Frontal cortex (tissue), 4 donors: Measurements from ENCODE around the gene PDE10A. TPM values are rescaled to one million over a fixed set of nuclear protein-coding genes. Genes with fewer than 3 reads are reported as not detected.

Experiments used
- DNase-seq, 2 donors: peaks; one replicate each; pipeline ENCODE4 v3.0.0; 2012; ENCODE audit warnings: low spot score in 2 of 2
- FAIRE-seq: peaks from 2 replicates; lab custom pipeline; 2012; peaks lifted over from hg19 to GRCh38; lab: Jason Lieb, UNC
- total RNA-seq: library from RNA; depleted of rRNA; stranded (reverse); fragments of >200 nt; gene quantifications from one replicate; pipeline ENCODE4 v1.2.3, GENCODE V29; 2014
- donor health status: control.
- donor health status: control.
- donor health status: control.

PDE10A gene
- 126 TPM for total RNA-seq

DNA sequence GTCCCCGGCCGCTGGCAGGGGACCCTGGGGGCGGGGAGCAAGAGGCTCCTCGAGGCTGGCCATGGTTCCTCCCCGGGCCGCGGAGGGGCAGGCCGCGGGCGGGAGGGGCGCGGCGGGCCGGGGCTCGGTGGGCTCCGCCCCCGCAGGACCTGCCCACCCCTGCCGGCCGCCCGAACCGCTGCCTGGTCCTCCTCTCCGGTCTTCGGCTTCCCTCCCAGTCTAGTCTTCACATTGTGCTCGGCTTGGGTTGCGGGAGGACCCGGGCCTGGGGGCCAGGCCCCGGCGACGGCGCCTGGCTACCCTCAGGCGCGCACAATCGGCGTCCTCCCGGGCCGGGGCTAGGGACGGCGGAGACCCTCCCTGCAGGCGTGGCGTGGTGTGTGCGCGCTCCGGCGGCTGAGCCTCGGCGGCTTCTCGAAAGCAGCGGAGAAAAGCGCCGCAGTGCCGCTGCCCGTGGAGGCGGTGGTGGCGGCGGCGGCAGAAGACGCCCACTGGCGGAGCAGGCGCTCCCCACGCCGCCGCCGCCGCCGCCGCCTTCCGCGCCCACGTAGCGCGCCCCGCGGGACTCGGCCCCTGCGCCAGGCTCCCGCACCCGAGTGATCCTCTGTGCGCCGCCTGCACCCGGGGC lies at the start of gene PDE10A:
Gene PDE10A, minus strand, starts transcription at position 493 of the 628 bp plus-strand sequence. Its CDS starts 430 bp downstream, at position 63.
- FAIRE-seq: no peak
- DNase-seq: peak; percentile 69 to 75

DNA sequence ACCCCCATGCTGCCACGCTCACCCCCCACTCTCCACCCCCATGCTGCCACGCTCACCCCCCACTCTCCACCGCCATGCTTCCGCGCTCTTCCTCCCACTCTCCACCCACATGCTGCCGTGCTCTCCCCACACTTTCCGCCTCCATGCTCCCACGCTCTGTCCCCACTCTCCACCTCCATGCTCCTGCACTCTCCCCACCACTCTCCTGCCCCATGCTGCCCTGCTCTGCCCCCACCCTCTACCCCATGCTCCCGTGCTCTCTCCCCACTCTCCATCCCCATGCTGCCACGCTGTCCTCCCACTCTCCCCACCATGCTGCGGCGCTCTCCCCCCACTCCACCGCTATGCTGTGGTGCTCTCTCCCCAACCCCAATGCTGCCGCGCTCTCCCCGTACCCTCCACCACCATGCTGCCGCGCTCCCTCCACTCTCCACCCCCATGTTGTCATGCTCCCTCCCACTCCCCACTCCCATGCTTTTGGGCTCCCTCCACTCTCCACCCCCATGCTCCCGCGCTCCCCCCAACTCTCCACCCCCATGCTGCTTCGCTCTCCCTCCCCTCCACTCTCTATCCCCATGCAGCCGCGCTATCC lies 46.0 kb upstream of the PDE10A start:
- FAIRE-seq (no peak), DNase-seq (no peak)

DNA sequence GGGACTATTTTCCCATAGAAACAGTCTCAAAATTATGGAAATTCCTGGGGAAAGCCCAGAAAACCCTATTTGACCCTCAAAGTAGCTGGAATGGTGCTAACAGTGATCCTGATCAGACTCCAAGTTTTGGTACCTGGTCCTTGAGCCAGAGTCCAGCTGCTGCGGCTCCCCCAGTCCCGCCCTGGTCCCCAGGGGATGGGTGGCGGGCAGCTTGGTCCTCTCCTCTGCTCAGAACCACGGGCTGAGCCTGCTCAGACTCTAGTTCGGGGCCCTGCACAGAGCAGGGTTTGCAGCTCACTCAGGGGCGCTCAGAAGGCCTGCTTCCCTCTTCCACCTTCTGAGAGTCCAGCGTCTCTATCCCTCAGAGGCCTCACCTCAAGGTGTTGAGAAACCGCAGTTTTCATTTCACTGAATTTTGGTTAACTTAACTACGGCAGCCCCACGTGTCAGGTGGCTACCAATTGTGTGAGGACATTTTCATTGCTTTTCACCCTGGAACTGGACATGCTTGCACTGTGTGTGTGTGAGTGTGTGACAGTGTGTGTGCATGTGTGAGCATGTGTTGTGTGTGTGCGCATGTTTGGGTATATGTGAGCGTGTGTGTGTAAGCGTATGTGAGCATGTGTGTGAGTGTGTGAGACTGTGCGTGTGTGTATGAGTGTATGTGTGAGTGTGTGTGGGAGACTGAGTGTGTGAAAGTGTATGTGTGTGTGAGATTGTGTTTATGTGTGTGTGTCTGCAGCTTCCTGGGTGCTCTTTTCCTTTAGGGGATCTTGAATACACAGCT lies 44.2 kb upstream of the PDE10A start:
- no peak for FAIRE-seq
- no peak for DNase-seq

DNA sequence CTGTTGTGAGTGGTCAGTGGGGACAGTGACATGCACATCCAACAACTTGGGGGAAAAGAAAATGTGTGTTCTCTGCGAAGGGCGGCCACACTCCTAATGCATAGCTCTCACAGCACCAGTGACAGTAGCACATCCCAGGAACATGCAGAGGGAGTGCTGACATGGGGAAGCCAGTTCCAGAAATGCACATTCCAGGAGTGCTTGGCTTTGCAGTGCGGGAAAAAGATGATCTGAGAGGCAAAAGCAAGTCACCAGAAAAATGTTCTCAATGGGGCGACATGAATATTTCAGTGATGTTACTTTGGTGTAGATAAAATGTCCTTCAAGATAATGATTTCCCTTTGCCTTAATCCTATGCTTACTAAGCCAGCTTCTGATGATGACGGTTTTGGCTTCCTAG lies 42.9 kb upstream of the PDE10A start:
- DNase-seq (no peak), FAIRE-seq (no peak)

DNA sequence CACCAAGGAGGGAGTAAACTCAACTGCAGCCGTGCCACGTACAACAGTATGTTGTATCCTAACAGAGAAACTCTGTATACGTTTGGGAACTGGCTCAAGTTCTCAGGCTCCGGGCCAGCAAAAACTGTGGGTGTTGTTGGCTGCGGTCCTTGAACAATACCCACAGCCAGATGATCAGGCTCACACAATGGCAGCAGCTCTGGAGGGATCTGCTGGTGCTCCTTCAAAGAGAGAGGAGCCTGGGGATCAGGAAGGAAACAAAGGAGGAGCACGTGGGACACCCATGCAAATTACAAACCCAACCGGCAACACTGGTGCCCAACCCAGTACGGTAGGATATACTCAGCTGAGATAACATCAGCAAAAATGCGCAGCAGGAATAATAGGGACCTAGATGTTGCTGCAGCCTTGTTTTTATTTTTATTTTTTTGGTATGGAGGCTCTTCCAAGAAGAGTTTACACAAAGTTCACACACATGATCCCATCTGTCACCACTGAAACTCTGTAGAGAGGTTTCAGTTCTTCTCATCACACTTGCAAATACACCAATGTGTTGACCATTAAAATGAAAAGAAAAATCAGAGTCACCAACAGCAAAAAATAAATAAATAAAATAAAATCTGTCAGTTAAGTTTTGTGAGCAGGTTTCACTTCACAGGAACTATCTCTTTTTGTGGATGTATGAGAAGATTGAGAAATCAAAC lies 41.2 kb upstream of the PDE10A start:
- FAIRE-seq (no peak), DNase-seq (peak; percentile 44 to 60)

DNA sequence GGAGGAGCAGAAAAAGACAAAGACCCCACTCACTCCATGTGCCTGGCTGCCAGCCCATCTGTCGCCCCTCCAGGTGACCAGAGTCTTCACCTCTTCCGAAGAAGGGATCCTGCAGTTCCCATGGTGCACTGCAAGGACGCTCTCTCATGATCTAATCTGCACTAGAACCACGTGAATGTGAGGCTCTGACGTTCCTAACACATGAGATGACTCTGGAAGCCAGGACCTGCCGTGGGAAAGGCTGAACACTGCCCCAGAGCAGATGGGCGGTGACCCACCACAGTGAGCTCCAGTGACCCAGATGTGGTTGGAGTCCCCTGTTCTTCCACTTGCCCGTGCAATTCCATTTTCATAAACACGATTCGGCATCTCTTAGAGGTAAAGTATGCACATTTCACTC lies 39.6 kb upstream of the PDE10A start:
- no peak for DNase-seq
- no peak for FAIRE-seq

DNA sequence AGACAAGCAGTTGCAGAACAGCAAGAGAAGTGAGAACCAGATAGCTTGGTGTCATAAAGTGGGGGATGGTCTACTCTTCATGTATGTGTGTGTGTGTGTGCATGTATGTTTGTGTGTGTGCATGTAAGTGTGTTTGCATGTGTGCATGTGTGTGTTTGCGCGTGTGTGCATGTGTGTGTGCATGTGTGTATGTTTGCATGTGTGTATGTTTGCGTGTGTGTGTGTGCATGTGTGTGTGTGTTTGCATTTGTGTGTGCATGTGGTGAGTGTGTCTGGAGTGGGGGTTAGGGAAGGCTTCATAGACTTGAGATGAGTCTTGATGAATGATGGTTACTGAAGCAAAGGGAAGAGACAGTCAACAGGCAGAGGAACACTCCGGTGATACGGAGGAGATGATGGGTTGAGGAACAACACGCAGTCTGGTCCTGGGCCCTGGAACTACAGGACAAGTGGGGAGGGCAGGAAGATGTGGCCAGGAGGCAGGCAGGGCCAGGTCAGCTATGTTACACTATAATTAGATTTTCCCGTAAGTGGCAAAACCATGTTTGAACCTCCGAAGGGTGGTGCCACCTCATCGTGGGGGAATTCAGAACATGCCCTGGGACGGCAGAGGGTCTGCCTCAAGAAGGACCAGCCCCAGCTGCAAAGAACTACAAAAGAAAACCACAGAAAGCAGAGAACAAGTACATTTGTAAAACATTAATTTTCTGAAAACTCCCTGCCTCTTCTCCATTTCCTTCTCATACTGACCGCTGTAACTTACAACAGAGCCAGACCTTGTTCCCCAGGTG lies 38.7 kb upstream of the PDE10A start:
- no peak for FAIRE-seq
- no peak for DNase-seq

DNA sequence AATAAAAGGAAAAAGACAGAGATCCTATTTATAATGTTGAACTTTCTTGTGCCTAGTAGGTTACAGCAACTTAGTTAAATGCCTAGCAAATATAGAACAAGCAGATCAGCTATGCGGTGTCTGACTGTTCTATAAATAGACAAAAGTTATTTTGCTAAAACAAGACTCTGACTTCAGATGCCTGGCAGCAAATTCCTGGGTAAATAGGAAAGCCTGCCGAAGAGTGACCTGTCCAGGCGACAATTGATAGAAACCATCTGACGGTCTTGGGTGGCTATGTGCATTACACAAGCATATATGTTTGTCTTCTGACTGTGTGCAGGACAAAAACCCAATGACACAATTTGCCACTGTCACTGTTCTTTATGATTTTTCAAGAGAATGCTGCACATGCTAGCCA lies 38.0 kb upstream of the PDE10A start:
- DNase-seq (no peak), FAIRE-seq (no peak)

DNA sequence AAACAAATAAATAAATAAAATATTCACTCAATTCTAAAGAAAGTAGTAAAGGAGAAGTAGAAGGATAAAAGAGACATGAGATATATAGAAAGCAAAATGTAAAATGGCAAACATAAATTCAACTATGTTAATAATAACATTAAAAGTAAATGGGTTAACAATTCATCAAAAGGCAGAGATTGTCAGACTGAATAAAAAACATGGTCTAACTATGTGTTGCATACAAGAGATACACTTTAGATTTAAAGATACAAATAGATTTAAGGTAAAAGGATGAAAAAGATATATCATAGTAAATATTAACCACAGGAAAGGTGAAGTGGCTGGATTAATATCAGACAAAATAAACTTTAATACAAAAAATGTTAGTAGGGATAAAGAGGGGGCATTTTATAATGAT lies 35.8 kb upstream of the PDE10A start:
- DNase-seq (no peak), FAIRE-seq (no peak)

DNA sequence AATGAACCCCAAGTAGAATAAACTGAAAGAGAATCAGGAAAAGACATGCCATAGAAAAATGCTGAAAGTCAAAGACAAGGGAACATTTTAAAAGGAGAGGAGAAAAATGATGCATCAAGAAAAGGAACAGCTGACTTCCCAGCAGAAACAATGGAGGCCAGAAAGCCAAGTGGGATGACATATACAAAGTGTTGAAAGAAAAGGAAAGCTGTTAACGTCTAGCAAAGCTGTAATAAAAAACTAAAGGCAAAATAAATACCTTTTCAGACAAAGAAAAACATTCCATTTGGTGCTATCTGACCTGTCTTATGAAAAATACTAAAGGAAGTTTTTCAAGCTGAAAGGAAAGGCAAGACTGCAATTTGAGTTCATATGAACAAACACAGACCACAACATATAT lies 34.1 kb upstream of the PDE10A start:
- no peak for FAIRE-seq
- no peak for DNase-seq

DNA sequence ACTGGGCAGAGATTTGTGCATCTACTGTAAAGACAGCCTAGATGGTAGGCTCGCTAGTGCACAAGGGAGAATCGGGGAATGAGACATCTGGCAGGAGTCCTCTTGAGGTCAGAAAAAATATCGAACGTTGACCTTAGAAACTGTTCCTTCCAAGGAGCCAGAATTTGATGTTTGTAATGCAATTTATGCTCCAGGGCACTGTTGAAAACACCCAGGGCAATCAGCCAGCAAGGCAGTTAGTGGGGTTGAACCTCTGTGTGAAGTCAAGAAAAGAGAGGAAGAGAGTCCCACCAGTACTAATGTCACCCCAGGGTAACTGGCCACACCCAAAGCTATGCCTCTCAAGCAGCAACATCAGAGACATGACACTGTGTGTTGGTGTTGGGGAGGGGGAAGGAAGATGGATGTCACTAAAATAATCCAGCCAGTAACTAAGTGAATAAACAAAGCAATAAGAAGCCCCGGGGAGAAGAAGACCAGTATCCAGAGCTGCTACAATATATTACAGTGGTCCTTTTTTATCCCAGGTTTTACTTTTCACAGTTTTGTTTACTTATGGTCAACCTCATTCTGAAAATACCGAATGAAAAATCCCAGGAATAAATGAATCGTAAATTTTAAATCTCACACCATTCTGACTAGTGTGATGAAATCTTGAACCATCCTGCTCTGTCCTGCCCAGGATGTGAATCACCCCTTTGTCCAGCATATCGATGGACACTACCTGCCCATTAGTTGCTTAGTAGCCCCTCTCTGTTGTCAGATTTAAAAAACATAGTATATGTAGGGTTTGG lies 32.9 kb upstream of the PDE10A start:
- FAIRE-seq (no peak), DNase-seq (no peak)

DNA sequence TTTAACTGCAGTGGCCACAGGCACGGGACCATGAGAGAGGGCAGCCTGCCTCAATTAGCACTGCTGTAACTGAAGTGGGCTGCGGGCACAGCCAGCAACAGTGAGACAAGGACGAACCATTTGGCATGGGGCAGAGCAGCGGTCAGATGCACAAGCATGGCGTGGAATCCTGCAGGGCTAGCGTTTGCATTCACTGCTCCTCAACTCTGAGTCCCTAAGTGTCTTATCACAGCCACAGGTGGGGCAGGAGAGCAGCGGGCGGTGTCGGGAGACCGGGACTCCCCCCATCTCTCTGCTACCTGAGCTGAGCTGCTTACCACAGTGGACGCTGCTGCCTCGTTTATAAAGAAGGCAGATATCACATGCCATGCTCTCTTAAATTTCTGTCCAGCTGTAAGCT lies 31.3 kb upstream of the PDE10A start:
- FAIRE-seq: no peak

DNA sequence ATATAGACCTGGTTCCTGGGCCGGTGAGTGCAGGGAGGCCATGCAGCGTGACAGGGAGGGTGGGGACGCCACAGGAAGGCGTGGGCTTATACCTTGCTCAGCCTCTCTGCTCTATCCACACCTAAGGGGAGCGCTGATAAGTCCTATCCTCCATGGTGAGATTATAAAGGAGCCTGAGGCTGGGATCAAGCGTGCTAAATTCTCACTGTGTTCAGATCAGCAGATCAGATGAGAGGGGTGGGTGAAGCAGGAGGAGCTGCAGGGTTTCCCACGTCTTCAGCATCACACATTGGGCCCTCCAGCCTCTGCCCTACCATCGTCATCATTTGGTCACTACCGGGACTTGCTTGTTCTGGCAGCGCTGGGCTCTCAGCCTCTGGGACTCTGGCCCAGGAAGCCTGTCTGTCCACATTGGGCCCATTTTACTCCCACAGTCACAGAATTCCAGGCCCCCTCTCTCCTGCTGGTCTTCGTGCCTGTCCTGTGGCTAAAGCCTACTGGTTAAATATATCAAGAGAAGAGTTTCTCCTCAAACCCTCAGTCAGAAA lies 29.1 kb upstream of the PDE10A start:
- FAIRE-seq (no peak), DNase-seq (no peak)

More for the DNA sequence above, 31.3 kb upstream of the PDE10A start:
- DNase-seq: no peak

DNA sequence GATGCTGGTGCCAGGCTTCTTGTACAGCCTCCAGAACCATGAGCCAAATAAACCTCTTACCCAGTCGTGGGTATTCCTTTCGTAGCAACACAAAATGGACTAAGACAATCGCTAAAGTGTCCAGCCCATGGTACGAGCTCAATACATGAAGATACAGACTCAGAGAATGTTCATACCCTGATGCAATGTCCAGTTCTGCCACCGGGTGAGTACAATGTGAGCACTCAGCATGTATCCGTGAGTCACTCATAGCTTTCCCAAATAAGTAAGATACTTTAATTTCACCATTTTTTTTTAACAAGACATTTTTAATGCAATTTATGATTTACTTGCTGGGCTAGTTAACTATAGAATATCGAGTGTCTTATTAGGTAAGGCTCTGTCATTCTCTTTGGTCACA lies 26.7 kb upstream of the PDE10A start:
- FAIRE-seq (no peak), DNase-seq (no peak)

DNA sequence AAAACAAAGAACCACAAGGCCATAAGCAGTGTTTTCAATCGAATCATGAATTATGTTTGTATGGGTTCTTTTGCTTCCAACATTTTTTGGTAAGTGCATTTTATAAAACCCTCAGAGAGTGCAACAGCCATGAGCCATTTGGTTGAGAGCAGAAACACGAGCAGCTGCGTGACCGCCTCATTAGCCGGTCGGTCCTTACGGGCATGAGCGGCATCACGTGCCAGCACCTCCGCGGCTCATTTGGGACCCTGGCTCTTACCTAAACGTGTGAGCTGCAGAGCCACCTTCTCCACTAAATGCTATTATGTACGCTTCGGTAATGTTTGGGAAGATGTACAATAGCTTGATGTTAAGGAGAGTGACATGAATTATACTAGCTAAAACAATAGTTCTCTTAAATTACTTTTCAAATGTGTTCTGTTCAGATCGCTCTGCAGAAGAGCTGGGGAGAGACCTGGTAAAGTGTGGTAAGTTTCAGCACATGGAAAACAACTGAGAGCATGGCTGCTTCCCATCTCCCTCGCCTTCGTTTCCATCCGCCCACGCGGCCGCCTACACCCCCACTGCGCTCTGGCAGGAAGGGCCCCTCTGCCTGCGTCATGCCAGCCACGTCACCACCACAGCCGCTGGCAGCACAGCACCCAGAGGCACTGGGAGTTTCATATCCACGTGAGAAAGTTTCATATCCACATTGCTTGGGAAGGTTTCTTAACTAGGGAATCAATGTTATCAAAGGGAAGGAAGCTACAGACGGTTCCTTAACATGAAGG lies 23.7 kb upstream of the PDE10A start:
- peak in 1 of 2 donors; percentile 46 for DNase-seq

DNA sequence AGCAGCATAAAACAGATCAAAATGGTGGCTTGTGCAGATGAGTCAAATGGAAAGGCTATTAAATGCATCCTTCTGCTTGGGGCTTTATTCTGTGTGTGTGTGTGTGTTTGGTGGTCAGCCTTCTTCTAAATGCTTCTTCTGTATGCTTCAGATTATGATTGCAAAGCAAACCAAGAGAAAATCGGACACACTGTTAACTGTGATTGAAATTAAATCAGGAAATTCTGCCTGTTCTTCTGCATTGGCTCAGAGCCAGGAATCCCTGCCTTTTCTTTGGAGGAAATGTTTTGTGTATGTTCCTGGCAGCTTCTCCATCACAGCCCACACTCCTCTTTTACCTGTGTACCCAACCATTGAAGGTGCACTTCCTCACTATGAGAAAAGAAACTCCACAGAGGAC lies 22.3 kb upstream of the PDE10A start:
- FAIRE-seq (no peak), DNase-seq (no peak)

More for the DNA sequence above, 23.7 kb upstream of the PDE10A start:
- FAIRE-seq: no peak

DNA sequence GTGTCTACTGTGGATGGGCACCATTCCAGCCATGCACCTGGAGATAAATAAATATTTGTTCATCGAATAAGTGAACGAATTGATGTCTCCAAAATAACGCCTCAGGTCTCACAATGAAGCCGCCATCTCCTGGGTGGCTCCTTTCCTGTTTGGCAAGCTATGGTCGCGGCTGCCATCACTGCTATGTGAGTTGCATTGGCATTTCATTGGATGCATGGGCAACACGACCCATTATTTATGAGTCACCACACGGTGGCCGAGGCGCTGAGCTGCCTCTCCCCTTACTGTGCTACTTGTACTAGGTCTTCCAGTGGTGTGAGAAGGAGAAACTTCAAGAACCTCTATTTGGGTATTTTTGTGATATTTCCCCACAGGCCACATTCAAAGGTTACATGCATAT lies 21.3 kb upstream of the PDE10A start:
- FAIRE-seq: no peak
- no peak for DNase-seq

DNA sequence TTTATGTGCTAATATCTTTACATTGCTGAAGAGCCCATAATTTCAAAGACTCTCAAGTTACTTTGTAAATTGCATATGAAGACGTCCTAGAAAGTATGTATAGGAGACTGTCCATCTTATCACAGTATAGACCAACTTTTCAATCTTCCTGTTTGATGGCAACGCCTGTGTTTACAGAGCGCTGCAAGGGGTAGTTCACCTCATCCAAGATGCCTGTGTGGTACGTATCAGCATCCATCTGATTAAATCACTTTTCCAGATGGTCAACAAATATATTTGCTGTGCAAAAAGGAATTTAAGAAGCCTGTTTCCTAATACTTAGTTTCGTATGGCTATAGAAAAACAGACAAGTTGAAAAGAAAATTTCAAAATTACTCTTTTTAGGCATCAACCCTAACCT lies 17.9 kb upstream of the PDE10A start:
- FAIRE-seq (no peak), DNase-seq (no peak)
